PFSK-1 (cell line): ENCODE results near the gene GKN2.

Experiments
- FOXP2 ChIP-seq: optimal IDR thresholded peaks from 2 replicates; pipeline ENCODE3; 2011; ENCODE audit warnings: borderline replicate concordance, control low read depth, inconsistent platforms; ENCODE audit not compliant: insufficient read depth; ENCODE audit errors: extremely low read length, extremely low read depth
- POLR2AphosphoS5 ChIP-seq: IDR thresholded peaks from 2 replicates; pipeline ENCODE4 v1.6.1; 2012; ENCODE audit warnings: low read depth, mild to moderate bottlenecking, control low read depth, low read length, moderate library complexity
- SIN3A ChIP-seq: IDR thresholded peaks from 2 replicates; pipeline ENCODE4 v1.6.1; 2012; ENCODE audit warnings: mild to moderate bottlenecking, low read length, moderate library complexity, borderline replicate concordance; ENCODE audit not compliant: insufficient read depth
- TAF1 ChIP-seq: IDR thresholded peaks from 2 replicates; pipeline ENCODE4 v1.6.1; 2012; ENCODE audit warnings: low read length, control low read depth, borderline replicate concordance; ENCODE audit not compliant: insufficient read depth
- TF ChIP-seq, protein P1 (sequence below), 2 experiments: IDR thresholded peaks; 2 replicates each; pipeline versions ENCODE4 v1.6.1 to v1.8.0; 2011 to 2012; ENCODE audit warnings: low read depth in 2 of 2, low read length in 2 of 2, control low read depth in 1 of 2, inconsistent platforms in 1 of 2, mild to moderate bottlenecking in 1 of 2, moderate library complexity in 1 of 2; ENCODE audit not compliant: insufficient read depth in 1 of 2

DNA sequence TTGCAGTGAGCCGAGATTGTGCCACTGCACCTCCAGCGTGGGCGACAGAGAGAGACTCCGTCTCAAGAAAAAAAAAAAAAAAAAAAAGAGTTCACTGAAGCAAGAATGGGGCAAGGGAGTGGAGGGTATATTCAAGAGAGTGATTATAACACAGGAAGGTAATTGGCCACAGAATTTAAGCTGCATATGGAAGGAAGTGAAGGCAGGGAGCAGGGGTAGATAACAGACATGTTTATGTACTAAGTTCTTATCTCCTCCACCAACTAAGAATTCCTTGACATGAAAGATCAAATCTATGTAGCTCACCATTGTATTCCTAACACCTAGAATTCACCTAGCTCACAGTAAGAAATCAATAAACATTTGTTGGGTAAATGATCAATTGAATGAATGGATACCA lies 37.3 kb downstream of the GKN2 start:
- no peak for TF ChIP-seq POLR2AphosphoS5
- TF ChIP-seq, protein P1, sequence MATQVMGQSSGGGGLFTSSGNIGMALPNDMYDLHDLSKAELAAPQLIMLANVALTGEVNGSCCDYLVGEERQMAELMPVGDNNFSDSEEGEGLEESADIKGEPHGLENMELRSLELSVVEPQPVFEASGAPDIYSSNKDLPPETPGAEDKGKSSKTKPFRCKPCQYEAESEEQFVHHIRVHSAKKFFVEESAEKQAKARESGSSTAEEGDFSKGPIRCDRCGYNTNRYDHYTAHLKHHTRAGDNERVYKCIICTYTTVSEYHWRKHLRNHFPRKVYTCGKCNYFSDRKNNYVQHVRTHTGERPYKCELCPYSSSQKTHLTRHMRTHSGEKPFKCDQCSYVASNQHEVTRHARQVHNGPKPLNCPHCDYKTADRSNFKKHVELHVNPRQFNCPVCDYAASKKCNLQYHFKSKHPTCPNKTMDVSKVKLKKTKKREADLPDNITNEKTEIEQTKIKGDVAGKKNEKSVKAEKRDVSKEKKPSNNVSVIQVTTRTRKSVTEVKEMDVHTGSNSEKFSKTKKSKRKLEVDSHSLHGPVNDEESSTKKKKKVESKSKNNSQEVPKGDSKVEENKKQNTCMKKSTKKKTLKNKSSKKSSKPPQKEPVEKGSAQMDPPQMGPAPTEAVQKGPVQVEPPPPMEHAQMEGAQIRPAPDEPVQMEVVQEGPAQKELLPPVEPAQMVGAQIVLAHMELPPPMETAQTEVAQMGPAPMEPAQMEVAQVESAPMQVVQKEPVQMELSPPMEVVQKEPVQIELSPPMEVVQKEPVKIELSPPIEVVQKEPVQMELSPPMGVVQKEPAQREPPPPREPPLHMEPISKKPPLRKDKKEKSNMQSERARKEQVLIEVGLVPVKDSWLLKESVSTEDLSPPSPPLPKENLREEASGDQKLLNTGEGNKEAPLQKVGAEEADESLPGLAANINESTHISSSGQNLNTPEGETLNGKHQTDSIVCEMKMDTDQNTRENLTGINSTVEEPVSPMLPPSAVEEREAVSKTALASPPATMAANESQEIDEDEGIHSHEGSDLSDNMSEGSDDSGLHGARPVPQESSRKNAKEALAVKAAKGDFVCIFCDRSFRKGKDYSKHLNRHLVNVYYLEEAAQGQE (IDR thresholded peaks at IDR 0.05; ENCODE audit: insufficient read depth in 1 of 2, low read depth in 2 of 2, low read length in 2 of 2) = no peak
- no peak for TF ChIP-seq SIN3A
- TF ChIP-seq TAF1 = no peak
- TF ChIP-seq FOXP2 = no peak
